ENCODE results near the gene IL1RAPL1.

DNA sequence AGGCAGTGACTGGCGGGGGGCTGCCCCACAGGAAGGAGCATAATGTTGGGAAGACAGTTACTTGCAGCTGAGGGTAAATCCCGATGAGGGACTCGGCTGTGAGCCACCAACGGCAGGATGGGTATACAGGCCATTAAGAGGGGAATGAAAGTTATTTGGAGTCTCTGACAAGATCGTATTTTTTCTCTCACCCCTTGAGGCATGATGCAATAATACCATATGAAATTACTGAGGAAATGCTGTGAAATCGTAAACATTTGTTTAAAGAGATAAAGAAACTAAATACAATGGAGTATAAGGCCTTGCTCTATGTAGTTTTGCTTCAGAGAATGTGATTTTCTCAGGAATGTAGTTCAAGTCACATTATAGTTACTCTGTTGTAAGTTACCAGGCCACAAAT lies 12.7 kb downstream of the IL1RAPL1 start:
- TF ChIP-seq, protein P1, sequence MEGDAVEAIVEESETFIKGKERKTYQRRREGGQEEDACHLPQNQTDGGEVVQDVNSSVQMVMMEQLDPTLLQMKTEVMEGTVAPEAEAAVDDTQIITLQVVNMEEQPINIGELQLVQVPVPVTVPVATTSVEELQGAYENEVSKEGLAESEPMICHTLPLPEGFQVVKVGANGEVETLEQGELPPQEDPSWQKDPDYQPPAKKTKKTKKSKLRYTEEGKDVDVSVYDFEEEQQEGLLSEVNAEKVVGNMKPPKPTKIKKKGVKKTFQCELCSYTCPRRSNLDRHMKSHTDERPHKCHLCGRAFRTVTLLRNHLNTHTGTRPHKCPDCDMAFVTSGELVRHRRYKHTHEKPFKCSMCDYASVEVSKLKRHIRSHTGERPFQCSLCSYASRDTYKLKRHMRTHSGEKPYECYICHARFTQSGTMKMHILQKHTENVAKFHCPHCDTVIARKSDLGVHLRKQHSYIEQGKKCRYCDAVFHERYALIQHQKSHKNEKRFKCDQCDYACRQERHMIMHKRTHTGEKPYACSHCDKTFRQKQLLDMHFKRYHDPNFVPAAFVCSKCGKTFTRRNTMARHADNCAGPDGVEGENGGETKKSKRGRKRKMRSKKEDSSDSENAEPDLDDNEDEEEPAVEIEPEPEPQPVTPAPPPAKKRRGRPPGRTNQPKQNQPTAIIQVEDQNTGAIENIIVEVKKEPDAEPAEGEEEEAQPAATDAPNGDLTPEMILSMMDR (IDR thresholded peaks at IDR 0.05) = no peak
- TF ChIP-seq POLR2A (IDR thresholded peaks at IDR 0.05) = no peak

Data from thyroid gland (tissue), 4 donors.